GM12878 (cell line): Measurements from ENCODE around the gene PAX5. TPM values are rescaled to one million over a fixed set of nuclear protein-coding genes. Genes with fewer than 3 reads are reported as not detected.

ENCODE experiments used
- ATAC-seq: fragments of 200-7000 bp; cut with Tn5 transposase; 3 replicates; pipeline ENCODE4 v1.9.1; 2020; ENCODE audit warnings: mild to moderate bottlenecking, moderate library complexity
- BruUV-seq: library from RNA; stranded (reverse); fragments of 400-500 nt; replicated peaks from 2 replicates; lab custom pipeline; 2021; lab: Mats Ljungman, UMichigan
- CTCF ChIA-PET: fragments of 300-600 bp; sonication (Branson Sonifier 250); formaldehyde crosslinking; extraction: SDS; loops from one replicate; lab custom pipeline; 2021; ENCODE audit warnings: inconsistent platforms; lab: Yijun Ruan, JAX
- POLR2A ChIA-PET: fragments of 350-600 bp; formaldehyde crosslinking; extraction: SDS; loops from one replicate; lab custom pipeline; 2021; ENCODE audit warnings: inconsistent platforms; lab: Charles Lee
- RAD21 ChIA-PET: fragments of 300-600 bp; sonication (Branson Sonifier 250); formaldehyde crosslinking; loops from one replicate; lab custom pipeline; 2023; ENCODE audit warnings: antibody characterized with exemption; ENCODE audit not compliant: unreplicated experiment; lab: Charles Lee
- SMC1A ChIA-PET: fragments of 300-600 bp; sonication (Branson Sonifier 250); formaldehyde crosslinking; loops from one replicate; lab custom pipeline; 2023; ENCODE audit not compliant: unreplicated experiment, uncharacterized antibody; lab: Charles Lee
- DNase-seq: peaks from one replicate; pipeline ENCODE4 v3.0.0-alpha.2; 2011; ENCODE audit warnings: low read depth, low spot score
- FAIRE-seq: peaks from 3 replicates; lab custom pipeline; 2011; peaks lifted over from hg19 to GRCh38; lab: Jason Lieb, UNC
- H2AFZ ChIP-seq: 2 replicates; pipeline ENCODE4 v1.6.0; 2011; ENCODE audit warnings: low read depth, low read length, control low read depth; ENCODE audit not compliant: control insufficient read depth
- H3K27ac ChIP-seq: 2 replicates; pipeline ENCODE4 v1.5.1; 2011; ENCODE audit warnings: control low read depth; ENCODE audit not compliant: control insufficient read depth, insufficient read depth
- H3K27me3 ChIP-seq, 2 experiments: replicated peaks in 1 of 2; 2 replicates each; pipeline versions ENCODE4 v1.6.0 to v1.6.1; 2011; ENCODE audit warnings: low read length in 1 of 2; ENCODE audit not compliant: control insufficient read depth in 2 of 2, insufficient read depth in 2 of 2
- H3K36me3 ChIP-seq, 2 experiments: 2 replicates each; pipeline ENCODE4 v1.5.1; 2011; ENCODE audit warnings: low read length in 1 of 2; ENCODE audit not compliant: control insufficient read depth in 2 of 2, insufficient read depth in 2 of 2
- H3K4me1 ChIP-seq: 2 replicates; pipeline ENCODE4 v1.6.1; 2011; ENCODE audit warnings: mild to moderate bottlenecking, low read length, moderate library complexity, mixed read lengths; ENCODE audit not compliant: control insufficient read depth, insufficient read depth
- H3K4me2 ChIP-seq: 2 replicates; pipeline ENCODE4 v1.6.0; 2011; ENCODE audit warnings: control low read depth; ENCODE audit not compliant: control insufficient read depth, insufficient read depth
- H3K4me3 ChIP-seq: fragments of 200-600 bp; sonication (generic); 2 replicates; pipeline ENCODE4 v1.5.1; 2016
- H3K79me2 ChIP-seq: 2 replicates; pipeline ENCODE4 v1.6.0; 2011; ENCODE audit warnings: low read length; ENCODE audit not compliant: control insufficient read depth, insufficient read depth
- H3K9ac ChIP-seq: 2 replicates; pipeline ENCODE4 v1.8.0; 2011; ENCODE audit warnings: low read length, control low read depth, mixed read lengths; ENCODE audit not compliant: control insufficient read depth, insufficient read depth
- H3K9me3 ChIP-seq: replicated peaks from 3 replicates; pipeline ENCODE4 v1.5.1; 2011; ENCODE audit warnings: mild to moderate bottlenecking, low read length; ENCODE audit not compliant: control insufficient read depth, insufficient read depth
- H4K20me1 ChIP-seq: 2 replicates; pipeline ENCODE4 v1.6.0; 2011; ENCODE audit not compliant: control insufficient read depth, insufficient read depth
- ATF2 ChIP-seq: IDR thresholded peaks from 2 replicates; pipeline ENCODE4 v1.6.1; 2012; ENCODE audit warnings: low read length, inconsistent platforms
- ATF7 ChIP-seq: fragments of 450-650 bp; IDR thresholded peaks from 2 replicates; pipeline ENCODE4 v1.6.1; 2016; ENCODE audit warnings: low read depth, mild to moderate bottlenecking
- CHD1 ChIP-seq: IDR thresholded peaks from 2 replicates; pipeline ENCODE4 v1.6.1; 2012; ENCODE audit warnings: low read depth, low read length, improper control_type of control experiment
- MTA2 ChIP-seq: fragments of 450-650 bp; IDR thresholded peaks from 2 replicates; pipeline ENCODE4 v1.6.1; 2016; ENCODE audit warnings: low read depth, mild to moderate bottlenecking, moderate library complexity
- MYC ChIP-seq: IDR thresholded peaks from 2 replicates; pipeline ENCODE4 v1.6.1; 2011; ENCODE audit warnings: mild to moderate bottlenecking, low read length, moderate library complexity, inconsistent platforms; ENCODE audit not compliant: insufficient read depth, insufficient replicate concordance, insufficient read length, severe bottlenecking
- PKNOX1 ChIP-seq: fragments of 450-650 bp; IDR thresholded peaks from 2 replicates; pipeline ENCODE4 v1.6.1; 2016; ENCODE audit warnings: mild to moderate bottlenecking
- POU2F2 ChIP-seq: IDR thresholded peaks from 3 replicates; pipeline ENCODE4 v1.6.1; 2011; ENCODE audit warnings: low read depth, mild to moderate bottlenecking, low read length, borderline replicate concordance
- RAD21 ChIP-seq: IDR thresholded peaks from 2 replicates; pipeline ENCODE4 v1.6.1; 2011; ENCODE audit warnings: mild to moderate bottlenecking, low read depth, low read length, moderate library complexity; ENCODE audit not compliant: insufficient read depth
- SPI1 ChIP-seq: IDR thresholded peaks from 2 replicates; pipeline ENCODE4 v1.6.1; 2011; ENCODE audit warnings: low read depth, mild to moderate bottlenecking, low read length, moderate library complexity, borderline replicate concordance; ENCODE audit not compliant: insufficient read depth
- WRNIP1 ChIP-seq: IDR thresholded peaks from 2 replicates; pipeline ENCODE4 v1.6.1; 2011; ENCODE audit warnings: low read depth, low read length, improper control_type of control experiment, borderline replicate concordance
- WGBS: methylation state at CpG from one replicate; pipeline ENCODE4 v1.1.6; 2016; ENCODE audit warnings: low lambda C conversion rate; ENCODE audit not compliant: insufficient replicate concordance, insufficient coverage; ENCODE audit errors: missing lambda C conversion rate; 5-methylcytosine and 5-hydroxymethylcytosine counted together
- in situ Hi-C: fragments of 300-500 bp; cut with MboI; formaldehyde crosslinking; loops from 9 replicates; pipeline ENCODE4 v1.14.3; 2018; ENCODE audit warnings: mixed read lengths
- intact Hi-C: fragments of 100-400 bp; cut with micrococcal nuclease; formaldehyde crosslinking; loops from one replicate; pipeline ENCODE4 v1.14.2; 2022; ENCODE audit not compliant: unreplicated experiment
- polyA plus RNA-seq, 11 experiments: library from polyadenylated mRNA; depleted of rRNA in 4 of 11; unstranded in 6 of 11; stranded (reverse) in 5 of 11; fragments of >200 nt; fragmentation: Nextera tagmentation in 4 of 11; fragmentation: Illumina TruSeq in 1 of 11; extraction: Ambion mirVana in 4 of 11; extraction: Trizol in 1 of 11; gene quantifications; 1 replicate in 1 of 11; 2 replicates in 10 of 11; pipeline versions ENCODE4 v1.2.1 to v1.2.3, GENCODE V29; 2011 to 2016; ENCODE audit warnings: inconsistent platforms in 2 of 11, missing spikeins in 2 of 11, low read depth in 1 of 11
- total RNA-seq, 4 experiments: library from RNA; depleted of rRNA in 3 of 4; stranded (reverse); fragments of >200 nt in 3 of 4; fragmentation: Illumina TruSeq in 1 of 4; extraction: Trizol in 1 of 4; gene quantifications; 2 replicates each; pipeline versions ENCODE4 v1.2.1 to v1.2.3, GENCODE V29; 2013 to 2021
- TF ChIP-seq, protein P1 (sequence below): fragments of 450-650 bp; formaldehyde crosslinking; IDR thresholded peaks from 2 replicates; pipeline ENCODE4 v1.4.0; 2020; ENCODE audit warnings: mild to moderate bottlenecking, moderate library complexity
- TF ChIP-seq, protein P2 (sequence below): fragments of 450-650 bp; IDR thresholded peaks from 2 replicates; pipeline ENCODE4 v1.6.1; 2016; ENCODE audit warnings: mild to moderate bottlenecking

PAX5 gene
- total and polyA plus RNA-seq, 10 of the 15 experiments (the other 5 are each of a cell fraction or from before 2014, with no cell fraction given): 2.2 to 123 (median 31.9) TPM

GRCh38 chr9:37026931-37027581 is 7.0 kb downstream of the PAX5 start:
- WGBS: 1% methylated on average over 53 of the region's 56 CpGs
- CTCF ChIA-PET: interaction anchor here (1.2 to 11.2 kb wide), 6 partner anchors 20 to 384 kb away, joined by 3 to 140 read pairs (median 6); no protein-coding TSS in a partner anchor
- H2AFZ ChIP-seq: no peak overlapping the region
- TF ChIP-seq RAD21 (no peak), MTA2 (no peak), PKNOX1 (no peak), ATF7 (no peak), MYC (no peak), POU2F2 (no peak), ATF2 (no peak), WRNIP1 (no peak), CHD1 (no peak), SPI1 (peak; percentile 10; the same call in 1 of the 2 replicates)
- TF ChIP-seq, protein P1, sequence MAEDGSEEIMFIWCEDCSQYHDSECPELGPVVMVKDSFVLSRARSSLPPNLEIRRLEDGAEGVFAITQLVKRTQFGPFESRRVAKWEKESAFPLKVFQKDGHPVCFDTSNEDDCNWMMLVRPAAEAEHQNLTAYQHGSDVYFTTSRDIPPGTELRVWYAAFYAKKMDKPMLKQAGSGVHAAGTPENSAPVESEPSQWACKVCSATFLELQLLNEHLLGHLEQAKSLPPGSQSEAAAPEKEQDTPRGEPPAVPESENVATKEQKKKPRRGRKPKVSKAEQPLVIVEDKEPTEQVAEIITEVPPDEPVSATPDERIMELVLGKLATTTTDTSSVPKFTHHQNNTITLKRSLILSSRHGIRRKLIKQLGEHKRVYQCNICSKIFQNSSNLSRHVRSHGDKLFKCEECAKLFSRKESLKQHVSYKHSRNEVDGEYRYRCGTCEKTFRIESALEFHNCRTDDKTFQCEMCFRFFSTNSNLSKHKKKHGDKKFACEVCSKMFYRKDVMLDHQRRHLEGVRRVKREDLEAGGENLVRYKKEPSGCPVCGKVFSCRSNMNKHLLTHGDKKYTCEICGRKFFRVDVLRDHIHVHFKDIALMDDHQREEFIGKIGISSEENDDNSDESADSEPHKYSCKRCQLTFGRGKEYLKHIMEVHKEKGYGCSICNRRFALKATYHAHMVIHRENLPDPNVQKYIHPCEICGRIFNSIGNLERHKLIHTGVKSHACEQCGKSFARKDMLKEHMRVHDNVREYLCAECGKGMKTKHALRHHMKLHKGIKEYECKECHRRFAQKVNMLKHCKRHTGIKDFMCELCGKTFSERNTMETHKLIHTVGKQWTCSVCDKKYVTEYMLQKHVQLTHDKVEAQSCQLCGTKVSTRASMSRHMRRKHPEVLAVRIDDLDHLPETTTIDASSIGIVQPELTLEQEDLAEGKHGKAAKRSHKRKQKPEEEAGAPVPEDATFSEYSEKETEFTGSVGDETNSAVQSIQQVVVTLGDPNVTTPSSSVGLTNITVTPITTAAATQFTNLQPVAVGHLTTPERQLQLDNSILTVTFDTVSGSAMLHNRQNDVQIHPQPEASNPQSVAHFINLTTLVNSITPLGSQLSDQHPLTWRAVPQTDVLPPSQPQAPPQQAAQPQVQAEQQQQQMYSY (CRISPR knock-in tag): no peak
- TF ChIP-seq, protein P2, sequence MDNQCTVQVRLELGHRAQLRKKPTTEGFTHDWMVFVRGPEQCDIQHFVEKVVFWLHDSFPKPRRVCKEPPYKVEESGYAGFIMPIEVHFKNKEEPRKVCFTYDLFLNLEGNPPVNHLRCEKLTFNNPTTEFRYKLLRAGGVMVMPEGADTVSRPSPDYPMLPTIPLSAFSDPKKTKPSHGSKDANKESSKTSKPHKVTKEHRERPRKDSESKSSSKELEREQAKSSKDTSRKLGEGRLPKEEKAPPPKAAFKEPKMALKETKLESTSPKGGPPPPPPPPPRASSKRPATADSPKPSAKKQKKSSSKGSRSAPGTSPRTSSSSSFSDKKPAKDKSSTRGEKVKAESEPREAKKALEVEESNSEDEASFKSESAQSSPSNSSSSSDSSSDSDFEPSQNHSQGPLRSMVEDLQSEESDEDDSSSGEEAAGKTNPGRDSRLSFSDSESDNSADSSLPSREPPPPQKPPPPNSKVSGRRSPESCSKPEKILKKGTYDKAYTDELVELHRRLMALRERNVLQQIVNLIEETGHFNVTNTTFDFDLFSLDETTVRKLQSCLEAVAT: peak; percentile 14; the same call in 1 of the 2 replicates

More at GRCh38 chr9:37026931-37027581, 7.0 kb downstream of the PAX5 start:
- Histone ChIP-seq H4K20me1 (no peaks in the 10 kb centered on the region; the same call in 1 of the 2 replicates), H3K27ac (peak overlapping the region; percentile 88), H3K9me3 (no peaks in the 10 kb centered on the region), H3K4me2 (peak overlapping the region; percentile 77), H3K9ac (peak overlapping the region; percentile 82), H3K4me1 (peaks cover 26% of the 10 kb centered on the region), H3K79me2 (peaks cover 100% of the 10 kb centered on the region), H3K4me3 (peak overlapping the region; percentile 94), H3K36me3 (peaks cover 1 to 5% of the 10 kb centered on the region in 2 experiments), H3K27me3 (no peaks in the 10 kb centered on the region)
- ATAC-seq (0 out of 3 replicates have a peak, but pooled peaks have one; percentile 1), FAIRE-seq (no peak), DNase-seq (no peak)
- ChIA-PET SMC1A (interaction anchor here (1.1 to 13.2 kb wide), 8 partner anchors 10 to 302 kb away, joined by 3 to 227 read pairs (median 10); no protein-coding TSS in a partner anchor), POLR2A (interaction anchor here (0.6 to 19.3 kb wide), 22 partner anchors 11 to 1361 kb away, joined by 3 to 354 read pairs (median 4); partner anchors contain the start of gene ZCCHC7), RAD21 (interaction anchor here (0.6 to 15.2 kb wide), 16 partner anchors 11 to 437 kb away, joined by 3 to 175 read pairs (median 4); no protein-coding TSS in a partner anchor)
- BruUV-seq: no TSS peak
- in situ Hi-C loops: loop anchor here (5.0 kb wide), 3 partner anchors 150 to 275 kb away; no protein-coding TSS in a partner anchor
- intact Hi-C loops: loop anchor here (1.0 to 10.0 kb wide), 4 partner anchors 22 to 548 kb away; partner anchors contain the start of gene FBXO10
